HK-2 (cell line): ENCODE data around the gene CERS6.
"Not testable (repeated sequence)": the region's sequence is repeated elsewhere in the genome, so short reads cannot be mapped to it uniquely, and the experiment has no call there.

Experiments used
- DNase-seq: peaks from one replicate; pipeline ENCODE4 v3.0.0-alpha.2; 2018; ENCODE audit not compliant: unreplicated experiment

Gene CERS6

DNA sequence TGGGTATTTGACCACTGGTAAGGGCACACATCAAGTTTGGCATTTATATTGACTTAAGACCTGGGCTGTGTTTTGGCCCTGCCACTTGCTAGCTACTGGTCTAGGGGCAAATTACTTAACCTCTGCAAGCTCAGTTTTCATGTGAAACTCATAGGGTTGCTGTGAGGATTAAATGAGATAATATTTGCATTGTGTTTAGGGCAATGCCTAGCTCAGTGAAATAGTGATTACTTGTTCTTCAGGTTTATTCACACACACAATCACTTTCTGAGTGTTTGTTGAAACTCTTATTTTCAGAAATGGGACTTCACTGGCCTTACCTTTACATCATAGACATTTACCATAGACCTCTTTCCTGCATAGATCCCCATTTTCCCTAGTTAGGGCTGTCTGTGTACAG lies 12.3 kb downstream of the CERS6 start:
- DNase-seq = no peak

DNA sequence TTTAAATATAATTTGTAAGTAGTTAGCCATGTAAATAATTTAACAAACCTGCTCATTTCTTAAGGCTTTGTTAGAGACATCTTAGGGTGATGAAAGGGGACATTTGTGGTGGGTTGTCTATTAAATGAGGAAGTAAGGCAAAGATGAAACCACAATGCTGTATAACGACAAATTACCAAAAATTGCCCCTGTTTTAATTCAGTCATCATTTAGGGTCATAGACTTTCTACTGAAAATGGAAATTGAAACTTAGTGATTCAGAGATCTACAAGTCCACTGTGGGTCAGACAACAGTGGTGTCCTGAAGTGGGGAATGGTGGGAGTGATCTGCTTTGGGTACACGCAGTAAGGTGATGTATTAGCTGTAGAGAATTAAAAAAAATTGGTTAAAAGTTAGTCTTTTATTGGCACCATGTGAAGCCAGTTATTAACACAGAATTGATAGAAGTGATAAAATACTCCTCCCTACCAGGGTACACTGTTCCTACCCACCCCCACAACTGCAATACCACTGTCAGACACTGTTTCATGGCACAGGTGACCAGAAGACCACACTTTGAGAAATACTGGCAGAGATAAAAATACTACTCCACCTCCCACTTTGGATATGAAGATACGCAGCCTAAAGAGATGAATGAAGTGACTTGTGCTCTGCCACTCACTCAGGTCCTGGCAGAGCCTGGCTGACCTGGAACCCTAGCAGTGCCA lies 13.4 kb downstream of the CERS6 start:
- DNase-seq = no peak

- no peak for DNase-seq
Measured at GRCh38 chr2:168470320-168471162, 14.5 kb downstream of the CERS6 start.

GRCh38 chr2:168471163-168471475 lies 15.0 kb downstream of the CERS6 start:
- DNase-seq = no peak

DNA sequence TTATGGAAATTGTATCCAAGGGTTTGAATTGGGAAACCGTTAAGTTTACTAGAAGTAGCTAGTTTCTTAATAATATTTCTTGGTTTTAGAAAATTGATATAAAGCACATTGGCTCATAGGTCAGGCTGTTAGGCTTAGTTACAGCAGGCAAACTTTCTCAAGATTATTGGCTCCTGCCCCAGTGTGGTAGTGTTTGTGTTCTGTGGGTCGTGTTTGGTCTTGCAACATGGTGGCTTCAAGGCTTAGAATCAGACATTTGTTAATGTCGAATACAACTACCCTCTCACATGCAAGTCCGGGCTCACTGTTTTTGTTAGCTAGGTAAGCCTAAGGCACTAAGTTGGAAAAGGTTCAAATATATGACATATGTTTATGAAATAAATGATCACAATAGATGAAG lies 19.6 kb downstream of the CERS6 start:
- DNase-seq = no peak

DNA sequence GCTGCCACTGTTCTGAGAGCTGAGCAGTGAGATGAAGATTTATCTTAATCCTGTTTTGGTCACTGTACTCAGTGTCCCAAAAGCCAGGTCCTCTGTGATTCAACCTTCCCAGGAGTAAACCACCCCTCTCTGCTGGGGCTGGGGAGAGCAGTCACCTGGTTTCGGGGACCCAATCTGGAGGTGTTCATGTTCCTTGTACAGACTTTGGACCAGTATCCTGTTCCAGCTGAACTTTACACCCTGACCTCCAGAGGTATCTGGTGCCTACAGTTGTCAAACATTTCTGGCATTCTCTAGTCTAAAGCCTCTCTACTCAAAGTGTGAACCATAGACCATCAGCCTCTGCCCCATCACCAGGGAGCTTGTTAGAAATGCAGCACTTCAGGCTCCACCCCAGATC lies 22.1 kb downstream of the CERS6 start:
- no peak for DNase-seq

GRCh38 chr2:168480356-168480755 lies 24.3 kb downstream of the CERS6 start:
- no peak for DNase-seq

DNA sequence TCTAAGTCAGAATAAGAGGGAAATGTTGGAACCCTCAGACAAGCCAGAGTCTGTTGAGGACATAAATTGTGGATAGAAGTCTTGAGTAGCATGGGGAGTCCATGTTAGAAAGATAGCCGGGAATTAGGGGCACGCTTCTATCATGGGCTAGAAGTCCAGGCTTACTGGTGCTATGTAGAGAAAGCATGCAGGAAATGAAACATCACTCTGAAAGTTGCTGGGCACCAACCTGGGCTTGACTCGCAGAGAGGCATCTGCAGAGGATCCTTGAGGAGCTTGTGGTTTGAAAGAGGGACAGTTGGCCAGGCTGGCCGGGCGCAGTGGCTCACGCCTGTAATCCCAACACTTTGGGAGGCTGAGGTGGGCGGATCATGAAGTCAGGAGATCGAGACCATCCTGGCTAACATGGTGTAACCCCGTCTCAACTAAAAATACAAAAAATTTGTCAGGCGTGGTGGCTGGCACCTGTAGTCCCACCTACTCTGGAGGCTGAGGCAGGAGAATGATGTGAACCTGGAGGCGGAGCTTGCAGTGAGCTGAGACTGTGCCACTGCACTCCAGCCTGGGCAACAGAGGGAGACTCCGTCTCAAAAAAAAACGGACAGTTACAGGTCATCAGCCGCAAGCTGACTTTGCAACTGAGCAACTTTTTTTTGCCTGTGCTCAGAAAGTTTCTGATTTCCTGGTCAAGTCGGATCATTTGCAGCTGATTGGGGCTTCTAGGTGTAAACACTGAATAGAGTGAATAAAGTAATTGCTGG lies 24.9 kb downstream of the CERS6 start:
- DNase-seq = no peak

DNA sequence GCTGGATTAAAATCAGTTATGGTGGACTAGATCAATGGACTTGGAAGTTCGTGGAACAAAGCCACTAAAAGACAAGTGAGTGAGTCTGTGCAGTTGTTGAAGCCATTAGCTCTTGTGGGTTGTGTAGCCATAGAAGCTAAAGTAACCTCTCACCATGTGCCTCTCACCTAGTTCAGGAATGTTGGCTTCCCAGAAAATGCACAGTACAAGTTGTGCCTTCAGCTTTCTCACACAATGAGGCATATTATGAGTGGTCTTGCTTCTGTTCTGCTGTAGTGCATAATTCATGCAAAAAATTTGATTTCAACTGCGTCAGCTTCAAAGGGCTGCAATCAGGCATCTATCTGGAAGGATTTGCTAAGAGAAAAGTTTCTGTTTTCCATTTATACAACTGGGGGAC lies 26.2 kb downstream of the CERS6 start:
- no peak for DNase-seq

DNA sequence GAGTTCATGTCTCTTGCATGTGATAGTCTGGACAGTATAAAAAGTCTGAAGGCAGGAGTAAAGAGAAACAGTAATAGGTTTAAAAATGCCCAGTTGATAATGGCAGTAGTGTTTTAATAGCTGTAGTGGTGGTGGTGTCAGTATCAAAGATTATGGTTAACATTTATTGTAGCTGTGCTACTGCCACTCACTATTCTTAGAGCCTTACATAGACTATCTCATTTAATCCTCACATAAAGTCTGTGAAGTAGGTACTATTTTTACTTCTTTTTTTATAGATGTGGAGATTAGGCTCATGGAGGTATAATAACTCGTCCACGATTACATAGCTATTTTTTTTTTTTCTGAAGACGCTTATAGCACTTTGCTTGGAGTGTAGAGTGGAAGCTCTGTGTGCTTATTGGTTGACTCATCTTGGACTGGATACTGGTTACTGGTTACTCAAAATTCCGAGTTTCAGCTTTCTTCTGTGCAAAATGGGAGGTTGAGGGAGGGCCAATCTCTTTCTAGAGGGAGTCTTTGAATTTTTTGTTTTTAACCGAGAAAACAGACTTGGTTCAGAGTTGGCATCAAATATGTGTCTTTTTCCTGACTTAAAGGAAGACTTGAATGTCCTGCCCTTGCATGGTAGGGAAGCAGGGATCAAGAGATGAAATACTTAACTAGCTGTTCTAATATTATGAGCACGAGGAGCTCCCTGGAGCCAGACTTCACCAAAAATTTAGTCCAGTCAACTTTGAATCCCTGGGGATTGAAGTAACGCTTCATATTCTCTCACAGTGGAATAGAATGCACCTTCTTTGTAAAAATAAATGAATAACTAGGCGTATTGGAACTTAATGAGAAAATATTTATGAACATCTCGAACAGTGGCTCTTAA lies 27.1 kb downstream of the CERS6 start:
- DNase-seq = no peak

DNA sequence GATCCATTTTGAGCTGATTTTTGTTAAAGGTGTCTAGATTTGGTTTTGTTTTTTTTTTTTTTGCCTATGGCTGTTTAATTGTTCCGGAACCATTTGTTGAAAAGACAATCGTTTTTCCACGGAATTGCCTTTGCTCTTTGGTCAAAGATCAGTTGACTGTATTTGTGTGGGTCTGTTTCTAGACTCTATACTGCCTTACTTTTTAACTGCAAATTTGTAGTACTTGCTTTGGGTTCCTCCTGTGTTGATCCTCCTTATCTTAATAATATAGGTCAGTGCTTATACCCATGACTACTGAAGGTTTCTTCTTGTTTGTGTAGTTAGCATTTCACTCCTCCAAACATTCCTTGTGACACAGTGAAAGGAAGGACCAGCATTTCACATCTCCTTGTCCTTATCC lies 30.4 kb downstream of the CERS6 start:
- no peak for DNase-seq

DNA sequence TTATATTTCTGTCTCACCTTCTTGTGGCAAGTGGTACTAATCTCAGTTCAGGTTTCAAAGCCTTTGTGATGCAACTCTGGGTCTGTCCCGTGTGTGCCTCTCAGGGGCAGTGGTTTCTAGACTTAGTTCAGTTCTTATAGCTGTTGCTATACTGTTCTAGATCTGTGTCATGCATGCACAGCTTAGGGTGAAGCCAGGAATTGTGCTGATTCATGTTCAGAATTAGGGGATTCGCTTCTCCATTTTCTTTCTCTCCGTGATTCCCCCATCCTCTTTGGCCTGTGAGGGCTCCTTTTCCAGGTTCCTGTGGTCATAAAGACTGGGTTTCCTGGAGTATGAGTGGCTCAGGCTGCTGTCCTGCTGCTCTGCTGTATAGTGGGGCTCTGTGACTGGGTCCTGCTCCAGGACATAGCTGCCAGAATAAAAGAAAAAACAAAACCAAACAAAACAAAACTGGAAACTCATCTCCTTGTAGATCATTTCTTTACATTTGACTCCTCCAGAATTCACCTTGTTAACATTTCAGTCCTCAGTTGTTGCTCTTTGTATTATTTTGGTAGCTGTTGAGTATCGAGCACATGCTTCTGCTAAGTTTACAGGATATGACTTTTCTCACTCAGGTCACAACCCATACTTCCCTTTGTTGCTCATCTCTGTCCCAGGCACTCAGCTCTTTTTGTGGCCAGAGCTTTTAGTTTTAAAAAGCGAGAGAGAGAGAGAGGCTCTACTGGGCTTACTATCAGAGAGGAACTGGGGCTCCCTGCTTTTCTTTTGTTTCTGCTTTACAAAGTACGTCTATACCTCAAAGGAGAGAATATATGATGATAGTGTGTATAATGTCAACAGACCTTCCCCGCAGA lies 34.2 kb downstream of the CERS6 start:
- peak; percentile 20 for DNase-seq

DNA sequence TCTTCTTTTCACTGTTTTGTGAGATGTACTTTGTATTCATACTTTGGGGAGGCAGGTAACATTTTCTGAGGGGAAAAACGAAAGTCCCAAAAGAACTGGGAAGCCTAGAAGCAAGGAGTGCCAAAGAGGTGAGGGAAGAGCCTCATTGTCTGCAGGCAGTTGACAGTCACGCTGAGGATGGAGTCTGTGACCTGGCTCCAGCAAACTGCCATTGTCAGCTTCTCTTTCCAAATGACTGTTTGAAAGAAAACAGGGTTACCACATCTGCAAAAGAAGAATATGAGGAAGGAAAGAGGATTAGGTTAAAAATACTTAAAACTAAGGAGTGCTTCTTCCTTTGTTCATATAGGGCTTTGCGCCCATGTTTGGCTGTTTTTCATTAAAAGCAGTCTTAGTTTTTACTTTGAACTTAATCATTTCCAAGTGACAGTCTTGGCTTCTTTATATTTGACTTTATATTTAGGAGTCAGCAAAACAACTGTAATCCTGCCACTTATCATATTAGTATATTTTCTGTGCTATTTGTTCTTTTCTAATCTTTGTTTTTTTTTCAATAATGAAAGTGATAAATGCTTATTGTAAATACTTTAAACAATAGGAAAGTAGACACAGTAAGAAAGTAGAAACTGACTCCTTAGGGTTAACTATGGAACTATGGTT lies 35.0 kb downstream of the CERS6 start:
- DNase-seq = no peak

- not testable (repeated sequence) for DNase-seq
Measured at GRCh38 chr2:168491728-168492127, 35.7 kb downstream of the CERS6 start.

DNA sequence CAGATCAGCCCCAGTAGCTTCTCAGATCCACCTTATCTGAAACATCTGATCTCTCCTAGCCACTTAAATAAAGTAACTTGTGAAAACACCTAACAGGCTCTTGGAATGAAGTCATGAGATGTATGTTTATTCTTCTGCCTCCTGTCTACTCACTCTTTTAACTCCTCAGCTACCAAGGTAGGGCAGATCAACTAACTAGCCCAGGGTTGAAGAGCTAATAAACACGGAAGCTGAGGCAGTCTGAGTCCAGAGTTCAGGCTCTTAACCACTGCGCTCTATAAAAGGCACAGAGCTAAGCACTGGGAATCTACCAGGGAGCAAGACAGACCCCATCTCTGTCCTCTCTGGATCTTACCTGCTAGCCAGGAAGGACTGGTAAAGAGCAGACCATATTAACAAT lies 37.1 kb downstream of the CERS6 start:
- DNase-seq = not testable (repeated sequence)

DNA sequence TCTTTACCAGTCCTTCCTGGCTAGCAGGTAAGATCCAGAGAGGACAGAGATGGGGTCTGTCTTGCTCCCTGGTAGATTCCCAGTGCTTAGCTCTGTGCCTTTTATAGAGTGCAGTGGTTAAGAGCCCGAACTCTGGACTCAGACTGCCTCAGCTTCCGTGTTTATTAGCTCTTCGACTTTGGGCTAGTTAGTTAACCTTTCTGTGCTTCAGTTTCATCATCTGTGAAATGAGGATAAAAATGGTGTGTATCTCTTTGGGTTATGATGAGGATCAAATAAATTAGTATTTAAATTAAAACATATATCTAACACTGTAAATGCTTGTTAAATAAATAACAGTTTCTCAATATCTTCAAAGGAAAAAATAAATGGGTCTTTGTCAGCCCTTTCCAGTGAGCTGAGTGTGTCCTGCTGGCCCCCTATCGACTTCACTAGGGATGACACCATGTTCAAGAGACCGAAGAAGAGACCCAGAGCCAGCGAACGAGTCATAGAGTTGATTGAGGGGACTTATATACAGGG lies 38.2 kb downstream of the CERS6 start:
- no peak for DNase-seq

GRCh38 chr2:168495524-168495923 lies 39.5 kb downstream of the CERS6 start:
- DNase-seq = no peak

DNA sequence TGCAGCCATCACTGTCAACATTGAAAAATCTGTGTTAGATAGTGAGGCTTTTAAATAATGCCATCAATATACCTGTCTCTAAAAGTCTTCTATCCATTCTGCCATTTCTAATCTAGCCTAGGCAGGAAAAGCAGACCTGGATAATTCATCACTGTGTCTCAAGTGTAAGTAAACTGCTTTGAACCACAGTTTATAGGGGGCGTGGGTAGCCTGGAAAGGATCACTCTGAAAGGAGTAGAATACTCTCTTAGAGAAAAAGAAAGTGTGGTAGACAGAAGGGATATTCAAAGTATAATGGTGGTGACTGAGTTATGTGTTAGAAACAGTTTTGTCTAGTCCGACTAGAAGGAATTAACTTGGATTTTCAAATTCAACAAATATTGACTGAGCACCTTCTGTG lies 40.8 kb downstream of the CERS6 start:
- no peak for DNase-seq

- DNase-seq = no peak
Measured at GRCh38 chr2:168499500-168499899, 43.4 kb downstream of the CERS6 start.

DNA sequence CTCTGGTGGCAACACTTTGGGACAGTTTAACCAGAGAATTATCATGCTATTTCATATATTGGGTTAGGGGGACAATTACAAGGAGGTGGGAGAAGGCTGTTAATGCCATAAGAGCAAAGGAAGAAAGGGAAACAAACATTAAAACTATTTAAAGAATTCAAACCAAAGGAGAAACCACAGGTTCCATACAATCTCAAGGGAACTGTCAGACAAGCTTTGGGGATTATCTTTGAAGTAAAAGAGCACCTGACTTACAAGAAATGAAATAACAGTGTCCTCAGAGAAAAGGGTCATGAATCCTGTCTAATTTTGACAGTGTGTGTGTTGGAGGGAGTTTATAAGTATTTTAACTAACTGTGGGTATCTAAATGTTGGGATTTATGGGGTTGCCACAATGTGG lies 44.4 kb downstream of the CERS6 start:
- no peak for DNase-seq
